ENCODE results near the gene DDX51.
A peak's percentile ranks its signal among the peaks of the same experiment; 100 is the strongest.

Gene DDX51, protein sequence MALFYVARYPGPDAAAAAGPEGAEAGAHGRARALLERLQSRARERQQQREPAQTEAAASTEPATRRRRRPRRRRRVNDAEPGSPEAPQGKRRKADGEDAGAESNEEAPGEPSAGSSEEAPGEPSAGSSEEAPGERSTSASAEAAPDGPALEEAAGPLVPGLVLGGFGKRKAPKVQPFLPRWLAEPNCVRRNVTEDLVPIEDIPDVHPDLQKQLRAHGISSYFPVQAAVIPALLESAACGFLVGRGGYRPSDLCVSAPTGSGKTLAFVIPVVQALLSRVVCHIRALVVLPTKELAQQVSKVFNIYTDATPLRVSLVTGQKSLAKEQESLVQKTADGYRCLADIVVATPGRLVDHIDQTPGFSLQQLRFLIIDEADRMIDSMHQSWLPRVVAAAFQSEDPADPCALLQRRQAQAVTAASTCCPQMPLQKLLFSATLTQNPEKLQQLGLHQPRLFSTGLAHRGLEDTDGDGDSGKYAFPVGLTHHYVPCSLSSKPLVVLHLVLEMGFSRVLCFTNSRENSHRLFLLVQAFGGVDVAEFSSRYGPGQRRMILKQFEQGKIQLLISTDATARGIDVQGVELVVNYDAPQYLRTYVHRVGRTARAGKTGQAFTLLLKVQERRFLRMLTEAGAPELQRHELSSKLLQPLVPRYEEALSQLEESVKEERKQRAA

DNA sequence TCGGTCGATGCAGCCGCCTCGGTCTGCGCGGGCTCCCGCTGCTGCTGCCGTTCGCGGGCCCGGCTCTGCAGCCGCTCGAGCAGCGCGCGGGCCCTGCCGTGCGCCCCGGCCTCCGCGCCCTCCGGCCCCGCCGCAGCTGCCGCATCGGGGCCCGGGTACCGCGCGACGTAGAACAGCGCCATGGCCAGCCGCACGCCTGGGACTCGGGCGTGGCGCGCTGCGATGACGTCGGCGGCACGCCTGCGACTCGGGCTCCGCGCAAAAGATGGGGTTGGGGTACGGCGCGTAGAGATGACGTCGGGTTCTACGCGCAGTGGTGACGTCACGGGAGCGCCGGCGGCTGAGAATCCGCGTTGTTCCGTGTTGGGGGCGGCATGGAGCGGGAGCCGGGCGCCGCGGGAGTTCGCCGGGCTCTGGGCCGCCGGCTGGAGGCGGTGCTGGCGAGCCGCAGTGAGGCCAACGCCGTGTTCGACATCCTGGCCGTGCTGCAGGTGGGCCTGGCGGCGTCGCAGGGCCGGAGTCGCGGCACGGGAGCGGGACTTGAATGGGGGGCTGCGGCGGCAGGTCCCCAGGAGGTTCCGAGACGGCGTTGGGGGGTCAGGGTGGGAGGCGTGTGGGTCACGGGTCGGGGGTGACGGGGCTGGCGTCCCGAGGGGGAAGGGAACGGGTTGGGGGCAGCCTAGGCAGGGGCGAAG is at the start of gene DDX51, which contains the start of gene NOC4L:
Gene DDX51, minus strand, starts transcription at position 205 of the 695 bp plus-strand sequence. Its CDS starts 23 bp downstream, at position 182.
Gene NOC4L, plus strand, starts transcription at position 343 of the 695 bp plus-strand sequence. Its CDS starts 32 bp downstream, at position 375.
- peak; percentile 98 for DNase-seq

DNA sequence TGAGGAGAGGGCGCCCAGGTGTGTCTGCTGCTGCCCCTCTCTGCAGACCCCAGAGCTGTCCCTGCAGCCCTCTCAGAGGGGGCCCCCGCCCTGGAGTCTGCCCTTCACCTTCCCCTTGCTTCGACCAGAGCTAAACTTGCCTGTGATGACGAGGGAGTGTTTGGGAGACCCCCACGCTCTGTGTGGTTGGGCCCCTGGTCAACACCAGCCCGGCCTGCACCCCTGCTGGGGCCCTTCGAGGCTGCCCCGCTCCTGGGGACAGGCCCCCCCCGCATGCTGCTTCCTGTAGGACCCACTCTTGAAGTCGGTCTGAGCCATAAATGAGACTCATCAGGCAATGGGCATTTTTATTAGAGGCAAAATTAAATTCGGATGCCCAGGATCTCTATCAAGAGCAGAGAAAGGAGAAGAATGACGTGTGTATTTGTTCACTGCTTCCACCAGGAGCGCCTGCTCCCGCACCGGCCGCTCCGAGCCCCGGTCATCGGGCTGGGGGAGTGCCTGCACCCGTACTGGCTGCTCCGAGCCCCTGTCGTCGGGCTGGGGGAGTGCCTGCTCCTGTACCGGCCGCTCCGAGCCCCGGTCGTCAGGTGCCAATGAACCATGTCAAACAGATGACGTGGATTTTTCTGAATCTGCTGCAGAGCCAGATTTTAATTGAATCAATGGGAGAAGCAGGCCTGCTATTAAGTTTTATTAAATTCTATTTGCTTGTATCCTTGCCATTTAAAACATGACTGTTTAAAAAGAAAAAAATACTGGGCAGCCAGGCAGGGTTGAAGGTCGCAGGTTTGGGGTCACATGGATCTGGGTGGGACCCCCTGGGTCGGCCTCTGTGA is 47.8 kb upstream of the DDX51 start:
- no peak for DNase-seq

DNA sequence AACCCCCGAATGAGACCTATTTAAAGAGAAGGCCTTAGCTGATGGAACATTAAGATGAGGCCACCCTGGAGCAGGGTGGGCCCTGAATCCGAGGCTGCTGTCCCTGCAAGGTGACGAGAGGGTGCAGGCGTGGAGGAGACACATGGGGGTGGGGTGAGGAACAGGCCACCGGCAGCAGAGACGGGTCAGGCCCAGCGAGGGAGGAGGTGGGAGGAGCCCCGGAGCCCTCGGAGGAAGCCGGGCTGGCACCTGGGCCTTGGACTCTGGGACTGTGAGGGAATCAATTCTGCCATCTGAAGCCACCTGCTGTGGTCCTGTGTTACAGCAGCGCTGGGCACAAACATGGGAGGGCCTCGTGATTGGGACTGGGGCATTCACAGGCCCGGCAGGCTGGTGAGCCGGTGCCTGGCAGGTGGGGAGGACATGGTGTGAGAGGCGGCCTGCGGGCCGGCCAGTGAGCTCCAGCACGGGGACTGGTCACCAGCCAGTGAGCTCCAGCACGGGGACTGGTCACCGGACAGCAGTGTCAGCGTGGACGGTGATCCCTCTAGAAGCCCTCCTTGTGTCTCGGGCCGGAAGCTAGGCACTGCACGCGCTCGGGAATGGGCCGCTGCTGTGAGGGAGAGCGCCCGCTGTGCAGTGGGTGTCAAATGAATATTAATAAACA is 46.8 kb upstream of the DDX51 start:
- DNase-seq, result no peak

DNA sequence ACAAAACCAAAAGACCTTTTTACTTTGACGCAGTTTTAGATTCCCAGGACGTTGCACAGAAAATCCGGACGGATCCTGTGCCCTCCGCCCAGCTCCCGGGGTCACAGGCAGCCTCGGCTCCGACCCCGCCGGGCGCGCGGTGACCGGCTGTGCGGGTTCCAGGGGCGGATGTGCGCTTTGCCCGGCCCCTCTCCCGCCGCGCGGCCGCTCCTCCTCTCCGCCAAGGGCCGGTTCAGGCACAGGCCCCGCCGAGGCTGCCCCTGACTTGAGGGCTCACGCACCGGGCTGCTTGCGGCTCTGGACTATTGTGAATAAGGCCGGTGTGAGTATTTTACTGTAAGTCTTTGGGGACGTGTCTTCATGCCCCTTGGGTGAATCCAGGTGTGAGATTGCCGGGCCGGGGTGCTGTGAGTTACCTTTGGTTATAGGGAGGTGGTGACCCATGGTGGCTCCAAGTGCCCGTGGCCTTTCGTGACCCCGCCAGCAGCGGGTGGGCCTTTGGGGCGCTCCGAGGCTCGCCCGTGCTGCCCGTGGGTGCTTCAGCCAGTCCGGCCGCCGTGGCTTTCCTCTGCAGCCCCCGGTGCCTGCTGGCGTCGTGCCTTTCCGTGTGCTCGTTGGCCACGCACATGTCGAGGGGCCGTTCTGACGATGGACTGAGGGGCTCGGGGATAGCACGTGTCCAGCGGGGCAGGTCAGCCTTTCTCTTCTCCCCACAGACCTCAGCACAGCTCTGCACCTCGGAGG is 46.1 kb upstream of the DDX51 start:
- DNase-seq, result no peak

DNA sequence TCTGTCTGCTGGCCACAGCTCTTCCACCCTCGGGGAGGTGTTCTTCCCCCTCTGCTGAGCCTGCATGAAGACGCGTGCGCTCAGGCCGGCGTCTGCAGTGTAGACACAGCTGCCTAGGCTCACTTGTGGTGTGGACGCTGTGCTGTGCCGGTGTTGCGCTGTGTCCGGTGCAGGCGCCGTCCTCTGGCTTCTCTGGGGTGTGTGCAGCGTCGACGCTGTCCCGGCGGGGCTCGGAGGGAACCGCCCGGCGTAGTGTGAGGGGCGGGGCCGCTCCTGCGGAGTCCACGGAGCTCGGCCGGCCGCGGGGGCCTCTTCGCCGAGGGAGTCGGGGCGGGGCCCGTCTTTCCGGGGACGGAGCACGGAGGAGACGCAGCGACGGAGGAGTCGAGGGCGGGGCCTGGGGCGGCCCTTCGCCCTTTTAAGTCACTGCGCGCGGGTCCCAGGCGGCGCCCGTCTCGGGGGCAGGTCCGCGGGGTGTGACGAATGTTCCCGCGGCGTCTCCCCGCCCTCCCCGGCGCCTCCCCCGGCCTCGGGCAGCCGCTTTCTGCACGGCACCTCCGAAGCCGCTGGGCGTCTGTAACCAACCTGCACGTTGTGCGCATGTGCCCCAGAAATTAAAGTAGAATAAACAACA is 45.4 kb upstream of the DDX51 start:
- DNase-seq, result peak; percentile 94

DNA sequence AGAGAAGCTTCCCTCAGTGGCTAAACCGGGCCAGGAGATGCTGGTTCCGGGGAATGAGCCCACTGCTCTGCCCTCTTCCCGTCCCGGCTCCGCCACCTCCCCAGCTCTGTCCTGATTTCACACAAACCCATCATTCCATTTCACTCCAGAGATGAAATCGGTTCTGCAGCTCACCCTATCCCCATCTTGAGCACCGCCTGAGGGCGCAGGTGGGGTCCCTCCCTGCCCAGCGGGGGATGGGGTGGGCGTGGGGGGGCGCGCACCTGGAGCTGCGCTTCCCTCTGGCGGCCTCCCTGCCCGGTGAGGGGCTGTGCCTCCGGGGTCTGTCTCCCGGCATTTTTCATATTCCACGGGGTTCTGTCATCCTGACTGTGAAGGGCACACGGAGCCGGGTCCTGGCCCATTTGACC is 44.8 kb upstream of the DDX51 start:
- peak; percentile 44 for DNase-seq

DNA sequence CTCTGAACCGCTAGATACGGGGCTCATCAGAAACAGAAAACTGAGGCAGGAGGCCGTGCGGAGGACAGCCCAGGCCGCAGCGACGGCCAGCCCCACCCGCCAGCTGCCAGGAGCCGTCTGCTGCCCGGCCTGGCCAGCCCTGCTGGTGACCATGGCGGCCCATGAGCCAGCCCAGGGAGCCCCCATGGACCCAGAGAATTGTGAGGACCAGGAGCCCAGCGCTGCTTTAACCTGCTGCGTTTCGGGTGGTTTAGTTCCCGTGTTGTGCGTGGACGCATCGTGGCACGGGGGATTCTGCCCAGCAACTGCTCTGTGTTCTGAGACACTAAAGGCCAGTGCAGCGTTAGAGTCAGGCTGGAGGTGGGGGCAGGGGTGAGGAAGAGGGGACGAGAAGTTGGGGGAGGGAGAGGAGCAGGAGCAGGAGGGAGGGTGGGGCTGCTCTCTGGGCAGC is 44.4 kb upstream of the DDX51 start:
- DNase-seq, result no peak

DNA sequence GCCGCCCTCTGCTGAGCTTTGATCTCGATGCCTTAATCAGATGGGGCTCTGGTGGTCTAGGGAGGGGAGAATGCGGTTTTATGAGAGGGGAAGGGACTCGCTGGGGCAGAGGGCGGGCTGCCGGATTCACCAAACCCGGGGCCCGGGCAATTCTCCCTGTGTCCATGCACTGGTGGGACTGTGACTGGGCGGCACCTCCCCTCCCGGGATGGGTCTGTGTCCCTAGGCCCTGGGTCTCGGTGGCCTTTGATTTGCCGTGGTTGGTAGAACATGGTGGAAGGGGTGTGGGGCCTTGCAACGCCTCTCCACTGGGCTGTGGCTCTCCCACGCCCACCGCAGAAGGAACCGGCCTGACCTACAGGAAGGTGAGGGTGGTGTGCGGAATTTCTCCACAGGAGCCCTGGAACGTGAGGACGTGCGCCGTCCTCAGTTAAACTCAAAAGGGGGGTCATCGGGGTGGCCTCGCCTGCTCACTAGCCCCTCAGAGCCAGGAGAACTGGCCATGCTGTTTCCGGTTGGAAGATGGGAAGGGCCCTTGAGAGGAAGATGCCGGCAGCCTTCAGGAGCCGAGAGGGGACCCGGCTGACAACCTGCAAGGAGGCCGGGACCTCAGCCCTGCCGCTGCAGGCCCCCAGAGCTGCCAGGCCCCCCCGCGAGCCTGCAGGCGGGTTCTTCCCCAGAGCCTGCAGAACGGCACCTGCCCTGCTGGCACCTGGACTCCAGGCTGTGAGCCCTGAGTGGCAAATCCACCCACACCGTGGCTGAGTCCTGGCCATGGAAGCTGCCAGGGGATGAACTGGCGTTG is 43.7 kb upstream of the DDX51 start:
- DNase-seq, result no peak

DNA sequence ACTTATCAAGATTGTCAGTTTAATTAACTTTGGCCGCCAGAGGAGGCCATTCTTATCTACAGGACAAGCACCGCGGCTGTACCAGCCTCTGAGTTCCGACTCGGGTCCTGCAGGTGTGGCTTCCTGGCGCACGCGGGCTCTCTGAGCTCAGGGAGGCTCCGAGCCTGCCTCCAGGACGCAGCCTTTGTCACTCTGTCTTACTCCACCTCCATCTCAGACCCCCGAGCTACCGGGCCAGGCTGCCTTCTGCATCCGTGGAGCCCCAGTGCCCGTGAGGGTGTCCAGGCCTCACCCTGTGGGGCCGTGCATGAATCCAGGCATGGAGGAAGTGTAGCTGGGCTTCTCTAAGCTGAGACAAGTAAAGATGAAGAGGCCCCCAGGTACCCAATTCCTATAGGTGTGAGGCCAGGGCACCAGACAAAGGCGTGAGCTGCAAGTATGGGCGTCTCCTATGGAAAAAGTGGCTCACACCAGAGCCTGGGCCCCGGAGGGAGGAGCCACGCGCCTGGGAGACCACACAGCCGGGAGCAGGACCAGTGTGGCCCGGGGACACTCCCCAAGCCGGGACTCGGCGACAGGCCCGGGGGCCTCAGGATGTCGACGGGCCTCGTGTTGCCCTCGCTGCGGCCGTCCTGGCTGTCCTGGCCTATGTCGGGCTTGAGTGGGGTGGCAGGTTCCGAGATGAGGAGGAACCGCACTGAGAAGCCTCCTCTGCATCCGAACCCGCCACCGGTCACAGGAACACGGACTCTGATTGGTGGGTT is 42.9 kb upstream of the DDX51 start:
- DNase-seq, result peak; percentile 39

DNA sequence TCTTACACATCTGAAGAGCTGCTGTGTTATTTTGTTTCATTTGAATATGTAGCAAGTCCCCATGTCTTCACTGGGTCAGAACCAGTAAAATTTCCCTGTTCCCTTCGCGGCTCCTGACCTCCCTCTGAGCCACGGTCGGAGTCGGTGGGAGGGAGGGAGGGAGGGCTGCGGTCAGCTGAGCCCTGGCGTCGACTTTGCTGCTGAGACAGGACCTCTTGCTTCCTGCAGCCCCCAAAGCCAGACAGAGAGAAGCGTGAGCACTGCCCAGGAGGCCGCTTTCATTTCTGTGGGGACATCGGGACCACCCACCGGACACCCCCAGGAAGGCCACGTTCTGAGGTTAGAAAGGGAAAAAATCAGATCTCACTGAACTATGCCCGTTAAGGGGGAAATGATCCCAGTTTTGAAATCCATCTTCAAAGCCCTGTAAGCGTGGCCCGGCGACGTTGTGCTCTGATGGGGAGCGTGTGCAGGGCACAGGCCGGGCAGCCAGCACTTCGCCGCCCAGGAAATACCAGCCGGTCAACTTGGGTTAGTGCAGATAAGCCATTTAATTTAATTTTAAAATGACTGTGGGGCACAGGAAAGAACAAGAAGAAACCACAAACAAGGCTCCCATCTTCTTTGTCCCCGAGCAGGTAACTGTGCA is 42.2 kb upstream of the DDX51 start:
- DNase-seq, result no peak

DNA sequence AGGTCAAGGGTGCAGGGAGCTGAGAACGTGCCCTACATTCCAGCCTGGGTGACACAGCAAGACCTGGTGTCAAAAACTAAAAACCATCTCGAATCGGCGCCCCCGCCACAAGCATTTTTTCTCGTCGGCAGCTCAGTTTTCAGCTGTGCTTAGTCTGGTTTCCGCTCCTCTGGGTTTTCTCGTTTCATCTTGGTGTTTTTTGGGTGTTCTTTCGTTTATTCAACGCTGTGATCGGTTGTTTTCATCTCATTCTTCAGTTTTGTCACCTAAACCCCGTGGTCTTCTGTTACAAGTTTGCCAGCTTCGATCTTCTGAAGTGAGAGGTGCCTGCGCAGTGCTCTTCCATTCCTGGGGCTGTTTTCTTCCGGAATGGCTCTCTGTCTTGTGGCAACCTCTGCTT is 41.6 kb upstream of the DDX51 start:
- peak; percentile 50 for DNase-seq

DNA sequence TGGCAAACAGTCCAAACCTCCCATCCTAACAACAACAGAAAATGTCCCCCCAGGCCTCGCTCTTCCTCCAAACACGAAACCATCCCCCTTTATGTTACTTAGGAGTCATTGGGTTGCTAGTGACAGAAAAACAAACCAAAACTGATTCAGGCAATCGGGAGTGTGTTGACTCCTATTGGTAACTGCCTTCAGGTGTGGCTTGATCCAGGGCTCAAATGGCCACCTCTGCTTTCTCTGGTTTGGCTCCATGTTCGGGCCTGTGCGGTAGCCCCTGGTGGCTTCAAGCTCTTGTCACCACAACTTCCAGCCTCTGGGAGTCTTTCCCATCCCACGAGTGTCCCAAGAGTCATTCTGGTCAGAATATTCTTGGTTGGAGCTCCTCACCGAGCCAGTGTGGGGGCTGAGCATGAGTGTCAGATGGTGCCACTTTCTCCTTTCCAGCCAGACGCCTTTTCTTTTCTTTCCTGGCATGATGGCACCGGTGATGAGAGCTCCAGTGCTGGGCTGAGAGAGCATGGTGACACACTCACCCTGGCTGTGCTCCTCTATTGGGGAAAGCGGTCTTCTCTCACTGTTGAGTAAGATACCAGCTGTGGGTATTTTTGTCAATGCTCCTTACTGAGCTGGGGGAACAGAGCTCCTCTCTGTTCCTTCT is 38.7 kb upstream of the DDX51 start:
- no peak for DNase-seq

DNA sequence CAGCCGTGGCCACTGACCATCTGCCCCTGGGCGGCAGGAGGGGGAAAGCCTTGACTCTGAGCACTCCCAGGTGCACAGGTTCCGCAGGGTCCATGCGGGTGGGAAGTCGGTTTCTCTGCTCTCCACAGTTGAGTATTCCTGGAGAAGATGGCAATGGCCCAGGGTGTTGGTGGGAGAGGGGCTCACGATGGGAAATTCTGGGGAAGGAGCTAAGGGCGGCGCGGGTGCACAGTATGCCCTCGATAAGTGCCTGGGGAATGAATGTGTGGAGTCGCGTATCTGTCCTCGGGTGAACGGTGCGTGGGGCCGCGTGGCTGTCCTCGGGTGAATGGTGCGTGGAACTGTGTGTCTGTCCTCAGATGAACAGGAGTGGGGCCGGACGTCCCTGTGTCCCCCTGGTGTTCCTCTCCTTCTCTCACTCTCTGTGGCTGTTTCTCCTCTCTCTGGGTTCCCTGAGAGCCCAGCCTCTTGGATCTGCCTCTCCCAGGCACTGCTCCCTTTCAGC is 38.1 kb upstream of the DDX51 start:
- DNase-seq, result no peak

DNA sequence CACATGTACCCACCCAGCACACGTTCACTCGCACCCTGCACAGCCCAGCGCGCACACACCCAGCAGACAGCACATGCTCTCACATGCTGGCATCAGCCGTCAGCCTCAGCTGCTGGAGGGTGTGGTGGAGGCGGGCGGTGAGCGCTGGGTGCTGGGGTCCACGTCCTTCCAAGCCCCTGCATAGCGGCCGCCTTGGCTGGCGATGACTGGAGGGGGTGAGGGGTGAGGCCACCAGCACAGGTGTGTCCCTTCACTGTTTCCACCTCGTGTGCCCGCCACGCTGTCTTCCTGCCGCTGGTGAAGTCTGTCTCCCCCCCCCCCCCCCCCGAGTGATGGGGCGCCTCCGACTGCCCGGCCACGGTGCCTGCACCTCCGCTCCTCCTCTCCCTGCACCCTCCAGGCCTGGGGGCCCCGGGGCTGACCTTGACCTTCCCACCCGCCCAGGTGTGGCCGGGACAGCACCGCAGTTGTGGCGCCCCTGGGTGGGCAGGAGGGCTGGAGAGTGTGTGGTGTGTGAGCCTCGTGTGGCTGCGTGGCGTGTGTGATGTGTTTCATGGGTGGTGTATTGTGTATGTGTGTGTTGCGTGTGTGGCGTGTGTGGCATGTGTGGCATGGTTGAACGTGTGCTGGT is 37.6 kb upstream of the DDX51 start:
- no peak for DNase-seq

DNA sequence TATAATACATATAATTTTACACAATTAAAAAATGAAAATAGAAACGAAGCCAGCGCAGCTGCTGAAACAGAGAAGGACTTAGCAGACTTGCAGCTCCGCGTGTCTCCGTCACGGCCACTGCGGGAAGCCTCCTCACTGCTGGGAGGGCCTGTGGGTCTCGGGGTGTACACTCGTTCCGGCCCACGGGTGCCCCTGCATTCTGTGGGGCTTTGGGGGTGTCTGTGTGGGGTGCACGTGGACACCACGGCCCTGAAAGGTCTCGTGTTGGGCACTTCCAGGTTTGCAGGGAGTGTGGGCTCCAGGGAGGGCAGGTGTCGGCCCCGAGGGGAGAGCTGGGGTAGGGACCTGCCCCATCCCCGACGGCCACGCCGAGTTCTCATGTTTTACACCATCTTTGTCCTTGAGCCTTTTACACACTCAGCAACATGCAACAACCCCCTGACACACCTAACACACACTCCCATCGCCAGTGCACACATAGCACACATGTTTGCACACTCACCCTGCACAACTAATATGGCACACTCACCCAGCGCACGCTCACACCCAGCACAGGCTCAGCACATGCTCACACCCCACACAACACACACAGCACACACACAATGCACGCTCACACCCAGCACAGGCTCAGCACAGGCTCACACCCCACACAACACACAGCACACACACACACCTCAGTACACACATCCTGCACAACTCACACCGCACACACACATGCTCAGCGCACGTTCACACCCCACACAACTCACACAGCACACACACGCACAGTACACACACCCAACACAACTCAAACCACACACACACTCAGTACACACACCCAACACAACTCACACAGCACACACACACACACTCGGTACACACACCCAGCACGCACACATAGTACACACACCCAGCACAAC is 36.8 kb upstream of the DDX51 start:
- no peak for DNase-seq

Measured in activated T-cell treated with anti-CD3 and anti-CD28 coated beads, Interleukin-2, amount 50 U/mL, for 1 hour (primary cell).